ENCODE measurements around the gene TP53RK. TPM values are rescaled to one million over a fixed set of nuclear protein-coding genes. Genes with fewer than 3 reads are reported as not detected.

TP53RK gene
- total RNA-seq, 1 experiment from 2014 or later = 12.4 TPM

- no peak for TF ChIP-seq ZNF317 (CRISPR knock-in tag; IDR thresholded peaks at IDR 0.05; ENCODE audit: borderline replicate concordance, low read depth)
- no peak for TF ChIP-seq IRF1 (CRISPR knock-in tag; IDR thresholded peaks at IDR 0.05)
- no peak for TF ChIP-seq ZNF281 (CRISPR knock-in tag; IDR thresholded peaks at IDR 0.05)
- no peak for TF ChIP-seq NFYB (CRISPR knock-in tag; conservative IDR thresholded peaks at IDR 0.05; ENCODE audit: low read depth)
- no peak for TF ChIP-seq IRF2 (CRISPR knock-in tag; IDR thresholded peaks at IDR 0.05; ENCODE audit: borderline replicate concordance, low read depth)
- TF ChIP-seq USF2 (CRISPR knock-in tag; IDR thresholded peaks at IDR 0.05) = no peak
- TF ChIP-seq SMAD4 (CRISPR knock-in tag; IDR thresholded peaks at IDR 0.05) = no peak
- TF ChIP-seq ESRRA (CRISPR knock-in tag; IDR thresholded peaks at IDR 0.05; ENCODE audit: borderline replicate concordance) = no peak
- TF ChIP-seq ZMAT4 (CRISPR knock-in tag; IDR thresholded peaks at IDR 0.05) = no peak
These were observed 36.5 kb downstream of the TP53RK start (continued) for GRCh38 chr20:46652699-46653098.

GRCh38 chr20:46651091-46651962 lies 37.9 kb downstream of the TP53RK start, which contains the start of gene SLC13A3:
Gene SLC13A3 (minus strand): TSS chr20:46651459. CDS start chr20:46651421, 38 bp downstream.
- H3K27ac Mint-ChIP-seq = no peak within 1 kb of the TSS
- peak; percentile 94 for ATAC-seq
- TF ChIP-seq ZNF425 (CRISPR knock-in tag; conservative IDR thresholded peaks at IDR 0.05) (no peak), GABPB1 (CRISPR knock-in tag; IDR thresholded peaks at IDR 0.05) (peak; percentile 44; the same call in 1 of the 2 replicates), ATF1 (CRISPR knock-in tag; IDR thresholded peaks at IDR 0.05) (no peak), OVOL2 (CRISPR knock-in tag; IDR thresholded peaks at IDR 0.05; ENCODE audit: borderline replicate concordance) (no peak), ZNF232 (CRISPR knock-in tag; IDR thresholded peaks at IDR 0.05) (no peak), TEAD4 (CRISPR knock-in tag; IDR thresholded peaks at IDR 0.05) (no peak), NFATC4 (CRISPR knock-in tag; IDR thresholded peaks at IDR 0.05) (no peak), CREM (CRISPR knock-in tag; IDR thresholded peaks at IDR 0.05) (peak; percentile 55; the same call in 1 of the 2 replicates), SMAD4 (CRISPR knock-in tag; IDR thresholded peaks at IDR 0.05) (no peak), RORB (CRISPR knock-in tag; IDR thresholded peaks at IDR 0.05) (no peak), ELF4 (CRISPR knock-in tag; IDR thresholded peaks at IDR 0.05; ENCODE audit: low read depth) (no peak), HMGXB4 (CRISPR knock-in tag; IDR thresholded peaks at IDR 0.05) (peak; percentile 60; the same call in 1 of the 2 replicates), GTF2I (CRISPR knock-in tag; conservative IDR thresholded peaks at IDR 0.05) (0 out of 2 replicates have a peak, but pooled peaks have one; percentile 17), MAX (CRISPR knock-in tag; IDR thresholded peaks at IDR 0.05) (peak; percentile 69; the same call in 1 of the 2 replicates)

More at GRCh38 chr20:46651091-46651962, 37.9 kb downstream of the TP53RK start, which contains the start of gene SLC13A3:
- peak; percentile 72 for DNase-seq (ENCODE audit: low spot score)
- POLR2A ChIA-PET = no interaction called here
- H3K4me1 Mint-ChIP-seq = peaks cover 10% of the 10 kb centered on the region
- peak within 1 kb of the TSS; percentile 72 for H3K4me3 Mint-ChIP-seq
- peaks cover 32% of the 10 kb centered on the region for H3K27me3 Mint-ChIP-seq (ENCODE audit: low read depth)
- H3K9me3 Mint-ChIP-seq = peaks cover 4% of the 10 kb centered on the region; the same call in 1 of the 2 replicates
- CTCF ChIA-PET = interaction anchor here (0.6 to 1.9 kb wide), 3 partner anchors 19 to 112 kb away, joined by 4 to 6 read pairs (median 4); no protein-coding TSS in a partner anchor
- 0 out of 2 replicates have a peak, but pooled peaks cover 3% of the 10 kb centered on the region for H3K36me3 Mint-ChIP-seq
